GM18909 (cell line): ENCODE data around the gene TMEM240.
"Not testable (repeated sequence)": the region's sequence is repeated elsewhere in the genome, so short reads cannot be mapped to it uniquely, and the experiment has no call there.

Experiments
- ATAC-seq: cut with Tn5 transposase; IDR thresholded peaks from one replicate; pipeline ENCODE4 v1.9.1; 2021; ENCODE audit warnings: mild to moderate bottlenecking; ENCODE audit not compliant: unreplicated experiment, poor library complexity

The TMEM240 gene

DNA sequence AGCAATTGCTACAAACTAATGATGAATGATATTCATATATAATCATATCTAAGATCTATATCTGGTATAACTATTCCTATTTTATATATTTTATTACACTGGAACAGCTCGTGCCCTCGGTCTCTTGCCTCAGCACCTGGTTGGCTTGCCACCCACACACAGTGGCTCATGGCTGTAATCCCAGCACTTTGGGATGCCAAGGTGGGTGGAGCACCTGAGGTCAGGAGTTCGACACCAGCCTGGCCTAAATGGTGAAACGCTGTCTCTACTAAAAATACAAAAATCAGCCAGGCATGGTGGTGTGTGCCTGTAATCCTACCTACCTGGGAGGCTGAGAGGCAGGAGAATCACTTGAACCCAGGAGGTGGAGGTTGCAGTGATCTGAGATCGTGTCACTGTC is 34.6 kb downstream of the TMEM240 start:
- ATAC-seq: not testable (repeated sequence)

GRCh38 chr1:1505366-1505798 is 35.0 kb downstream of the TMEM240 start:
- not testable (repeated sequence) for ATAC-seq

- not testable (repeated sequence) for ATAC-seq
Measured at GRCh38 chr1:1504777-1505365, 35.6 kb downstream of the TMEM240 start.

DNA sequence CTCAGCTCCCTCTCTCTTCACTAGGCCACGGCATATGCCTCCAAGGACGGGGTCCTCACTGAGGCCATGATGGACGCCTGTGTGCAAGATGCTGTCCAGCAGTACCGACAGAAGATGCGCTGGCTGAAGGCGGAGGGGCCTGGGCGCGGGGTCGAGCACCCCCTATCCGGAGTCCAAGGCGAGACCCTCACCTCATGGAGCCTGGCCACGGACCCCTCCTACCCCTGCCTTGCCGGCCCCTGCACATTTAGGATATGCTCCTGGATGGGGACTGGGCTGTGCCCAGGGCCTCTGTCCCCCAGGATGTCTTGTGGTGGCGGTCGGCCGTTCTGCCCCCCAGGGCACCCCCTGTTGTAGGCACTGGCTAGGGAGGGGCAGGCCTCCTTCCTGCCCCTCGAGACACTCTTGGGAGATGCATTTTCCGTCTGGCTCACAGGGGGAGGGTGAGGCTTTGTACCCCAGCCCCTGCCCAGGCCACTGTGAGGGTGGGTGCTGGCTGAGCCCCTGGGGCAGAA is 44.9 kb downstream of the TMEM240 start:
- ATAC-seq: not testable (repeated sequence)

DNA sequence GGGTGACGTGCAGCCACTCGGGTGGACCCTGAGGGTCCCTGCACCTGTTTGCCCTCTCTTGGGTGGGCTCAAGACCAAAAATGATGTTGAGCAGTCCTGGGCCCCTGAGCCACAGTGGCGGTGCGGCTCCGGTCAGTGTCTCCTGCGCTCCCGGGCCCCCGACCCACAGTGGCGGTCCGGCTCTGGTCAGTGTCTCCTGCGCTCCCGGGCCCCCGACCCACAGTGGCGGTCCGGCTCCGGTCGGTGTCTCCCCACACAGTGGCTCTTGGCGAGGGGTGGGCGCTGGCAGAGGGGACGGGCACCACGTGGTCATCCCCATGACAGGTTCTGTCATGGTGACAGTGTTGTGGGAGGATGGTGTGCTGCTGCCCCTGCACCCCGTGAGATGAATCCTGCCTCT is 46.1 kb downstream of the TMEM240 start:
- not testable (repeated sequence) for ATAC-seq

DNA sequence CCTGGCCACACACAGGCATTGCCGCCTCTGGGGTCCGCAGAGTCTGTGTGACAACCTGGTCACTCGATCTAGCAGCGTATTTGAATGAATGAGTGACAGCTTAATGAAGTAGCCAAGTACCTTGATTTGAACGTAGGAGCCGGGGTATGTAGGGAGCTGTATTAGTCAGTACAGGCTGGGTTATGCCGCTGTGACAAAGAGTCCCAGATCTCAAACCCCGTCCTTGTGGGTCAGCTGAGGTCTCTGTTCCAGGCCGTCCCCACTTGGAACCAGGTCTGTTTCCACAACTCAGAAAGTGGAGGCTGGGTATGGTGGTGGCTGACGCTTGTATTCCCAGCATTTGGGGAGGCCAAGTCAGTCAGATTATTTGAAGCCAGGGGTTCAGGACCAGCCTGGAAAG is 48.8 kb downstream of the TMEM240 start:
- ATAC-seq: no peak

DNA sequence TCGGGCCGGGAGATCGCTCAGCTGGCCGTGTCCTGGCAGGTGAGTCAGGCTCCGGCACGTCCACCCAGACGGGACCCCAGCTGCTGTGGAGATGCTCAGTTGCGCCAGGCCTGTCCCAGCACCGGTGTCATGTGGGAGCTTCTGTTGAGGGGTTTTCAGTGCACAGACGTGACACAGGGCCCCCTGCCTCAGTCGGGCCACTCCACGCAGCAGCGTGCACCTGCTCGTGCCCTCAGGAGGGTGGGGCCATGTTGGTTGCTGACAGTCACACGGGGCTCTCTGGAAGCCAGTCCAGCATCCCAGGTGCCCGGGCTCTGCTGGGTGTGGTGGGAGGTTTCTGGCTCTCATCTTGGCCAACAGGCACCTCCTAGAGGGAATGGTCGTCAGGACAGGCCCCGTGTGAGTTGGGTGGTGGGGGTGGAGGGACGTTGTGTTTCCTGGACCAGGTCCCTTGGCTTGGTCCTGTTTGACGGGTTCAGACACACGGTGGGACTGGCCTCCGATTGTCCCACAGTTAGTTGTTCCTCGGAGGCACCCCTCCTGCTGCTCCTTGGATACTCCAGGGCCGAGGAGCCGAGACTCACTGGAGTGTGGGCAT is 49.7 kb downstream of the TMEM240 start:
- ATAC-seq: no peak

DNA sequence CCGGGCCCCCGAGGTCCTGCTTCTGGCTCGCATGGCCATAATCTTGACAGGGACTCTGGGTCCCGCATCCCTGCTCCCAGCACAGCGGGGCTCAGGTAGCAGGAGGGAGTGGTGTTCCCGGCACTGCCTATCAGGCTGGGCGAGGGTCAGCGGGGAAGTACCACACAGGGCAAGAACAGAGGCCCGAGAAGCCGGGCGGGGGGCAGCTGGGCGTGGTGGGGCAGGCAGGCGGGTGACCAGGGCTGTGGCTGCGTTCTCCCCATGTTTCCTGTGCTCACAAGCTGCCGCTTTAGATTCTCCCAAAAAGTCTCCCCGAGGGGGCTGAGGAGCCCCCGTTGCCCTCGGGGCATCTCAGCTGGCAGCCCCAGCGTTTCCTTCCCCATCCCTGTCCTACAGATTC is 50.6 kb downstream of the TMEM240 start:
- no peak for ATAC-seq

DNA sequence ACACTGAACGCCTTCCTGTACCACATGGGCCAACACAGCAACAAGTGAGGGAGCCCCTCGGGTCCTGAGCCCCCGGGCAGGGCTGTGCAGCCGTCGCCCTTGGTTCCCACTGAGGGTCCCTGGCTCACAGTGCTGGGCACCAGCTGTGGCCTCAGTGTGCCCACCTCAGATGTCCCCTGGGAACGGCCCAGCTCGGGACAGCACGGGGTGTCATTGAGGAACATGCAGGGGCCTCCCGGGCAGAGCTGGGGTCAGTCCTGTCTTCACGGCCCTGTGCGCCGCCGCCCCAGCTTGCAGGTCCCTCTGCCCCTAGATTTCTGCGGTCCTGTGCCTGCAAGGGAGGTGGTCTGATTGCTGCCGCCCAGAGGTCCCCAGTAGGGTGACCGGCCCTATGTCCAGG is 51.2 kb downstream of the TMEM240 start:
- ATAC-seq: no peak

DNA sequence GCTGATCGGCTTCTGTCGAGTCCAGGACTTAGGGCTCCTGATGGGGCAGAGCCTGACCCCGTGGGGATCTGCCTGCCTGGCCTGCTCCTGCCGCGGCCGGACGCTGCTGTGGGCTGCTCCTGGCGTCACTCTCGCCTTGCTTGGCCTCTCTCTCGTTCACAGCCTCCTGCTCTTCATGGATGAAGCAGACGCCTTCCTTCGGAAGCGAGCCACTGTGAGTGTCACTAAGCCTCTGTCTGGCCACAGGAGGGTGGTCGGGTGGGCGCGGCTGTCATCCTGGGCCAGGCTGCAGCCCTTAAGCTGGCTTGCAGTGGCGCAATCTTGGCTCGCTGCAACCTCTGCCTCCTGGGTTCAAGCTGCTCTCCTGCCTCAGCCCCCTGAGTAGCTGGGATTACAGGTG is 52.7 kb downstream of the TMEM240 start:
- no peak for ATAC-seq

GRCh38 chr1:1485755-1486317 is 54.6 kb downstream of the TMEM240 start:
- ATAC-seq: not testable (repeated sequence)

DNA sequence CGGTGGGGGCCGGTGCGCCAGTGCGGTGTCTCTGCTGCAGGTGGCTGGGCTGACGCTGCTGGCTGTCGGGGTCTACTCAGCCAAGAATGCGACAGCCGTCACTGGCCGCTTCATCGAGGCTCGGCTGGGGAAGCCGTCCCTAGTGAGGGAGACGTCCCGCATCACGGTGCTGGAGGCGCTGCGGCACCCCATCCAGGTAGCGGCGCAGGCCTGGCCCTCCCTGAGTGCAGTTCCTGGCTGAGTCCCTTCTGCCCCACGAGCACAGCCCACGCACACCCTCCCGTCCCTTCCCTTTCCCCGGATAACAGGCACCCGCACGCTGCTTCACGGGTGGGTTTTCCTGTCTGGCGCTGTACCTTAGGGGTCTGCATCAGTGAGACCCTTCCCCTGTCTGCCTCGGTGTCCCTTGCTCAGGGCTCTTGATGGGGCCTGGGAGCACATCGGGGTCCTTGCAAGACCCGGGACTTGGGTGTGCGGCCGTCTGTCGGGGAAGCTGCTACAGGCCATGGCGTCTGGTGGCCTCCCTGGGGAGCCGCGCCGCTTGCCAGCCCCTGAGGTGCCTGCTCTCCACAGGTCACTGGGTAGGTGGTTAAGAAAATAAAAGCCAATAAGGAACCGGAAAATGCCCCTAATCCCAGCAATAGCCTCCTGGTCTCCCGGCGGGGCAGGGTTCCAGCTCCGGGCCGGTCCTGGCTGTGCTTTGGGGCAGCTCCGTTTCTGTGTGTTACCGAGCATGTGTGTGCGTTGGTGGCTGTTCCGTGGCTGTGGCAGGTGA is 55.3 kb downstream of the TMEM240 start:
- not testable (repeated sequence) for ATAC-seq
